Right lung (tissue), 10 donors: ENCODE results near the gene THSD1. TPM values are rescaled to one million over a fixed set of nuclear protein-coding genes. Genes with fewer than 3 reads are reported as not detected.
A peak's percentile ranks its signal among the peaks of the same experiment; 100 is the strongest.

Source experiments
- DNase-seq, 2 donors: peaks; one replicate each; pipeline ENCODE4 v3.0.0-alpha.2; 2013
- long read RNA-seq, 8 donors: transcript quantifications; one replicate each; lab custom pipeline, GENCODE V29; 2026
- polyA plus RNA-seq, 5 donors: library from polyadenylated mRNA; unstranded; fragments of 120-200 nt; gene quantifications; one replicate each; pipeline versions ENCODE4 v1.2.1 to v1.2.3, GENCODE V29; 2013; ENCODE audit warnings: inconsistent platforms in 1 of 5, low replicate concordance in 1 of 5; ENCODE audit not compliant: insufficient read length in 5 of 5, insufficient read depth in 1 of 5

THSD1 gene, protein sequence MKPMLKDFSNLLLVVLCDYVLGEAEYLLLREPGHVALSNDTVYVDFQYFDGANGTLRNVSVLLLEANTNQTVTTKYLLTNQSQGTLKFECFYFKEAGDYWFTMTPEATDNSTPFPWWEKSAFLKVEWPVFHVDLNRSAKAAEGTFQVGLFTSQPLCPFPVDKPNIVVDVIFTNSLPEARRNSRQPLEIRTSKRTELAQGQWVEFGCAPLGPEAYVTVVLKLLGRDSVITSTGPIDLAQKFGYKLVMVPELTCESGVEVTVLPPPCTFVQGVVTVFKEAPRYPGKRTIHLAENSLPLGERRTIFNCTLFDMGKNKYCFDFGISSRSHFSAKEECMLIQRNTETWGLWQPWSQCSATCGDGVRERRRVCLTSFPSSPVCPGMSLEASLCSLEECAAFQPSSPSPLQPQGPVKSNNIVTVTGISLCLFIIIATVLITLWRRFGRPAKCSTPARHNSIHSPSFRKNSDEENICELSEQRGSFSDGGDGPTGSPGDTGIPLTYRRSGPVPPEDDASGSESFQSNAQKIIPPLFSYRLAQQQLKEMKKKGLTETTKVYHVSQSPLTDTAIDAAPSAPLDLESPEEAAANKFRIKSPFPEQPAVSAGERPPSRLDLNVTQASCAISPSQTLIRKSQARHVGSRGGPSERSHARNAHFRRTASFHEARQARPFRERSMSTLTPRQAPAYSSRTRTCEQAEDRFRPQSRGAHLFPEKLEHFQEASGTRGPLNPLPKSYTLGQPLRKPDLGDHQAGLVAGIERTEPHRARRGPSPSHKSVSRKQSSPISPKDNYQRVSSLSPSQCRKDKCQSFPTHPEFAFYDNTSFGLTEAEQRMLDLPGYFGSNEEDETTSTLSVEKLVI
- polyA plus RNA-seq = 10 to 100 TPM; 40.4 to 52.0 (median 47.2) TPM
- long read RNA-seq, donor 1, transcript THSD1-201 (5 exons, 2,962 nt) = major isoform, 13 of 38 reads
- long read RNA-seq, donor 1, partial matches to known transcripts = 22 of 38 reads
- long read RNA-seq, donor 1, other reads (novel, unspliced or antisense) = 0 of 38 reads
- long read RNA-seq, donor 2, transcript THSD1-201 (5 exons, 2,962 nt) = major isoform, 6 of 9 reads
- long read RNA-seq, donor 2, partial matches to known transcripts = 0 of 9 reads
- long read RNA-seq, donor 2, other reads (novel, unspliced or antisense) = 0 of 9 reads
- long read RNA-seq, donor 3, transcript THSD1-201 (5 exons, 2,962 nt) = major isoform, 6 of 10 reads
- long read RNA-seq, donor 3, partial matches to known transcripts = 0 of 10 reads
- long read RNA-seq, donor 3, other reads (novel, unspliced or antisense) = 0 of 10 reads
- long read RNA-seq, donor 4, transcript THSD1-201 (5 exons, 2,962 nt) = major isoform, 6 of 6 reads
- long read RNA-seq, donor 4, partial matches to known transcripts = 0 of 6 reads
- long read RNA-seq, donor 4, other reads (novel, unspliced or antisense) = 0 of 6 reads
- long read RNA-seq, donor 5, partial matches to known transcripts = 17 of 22 reads
- long read RNA-seq, donor 5, other reads (novel, unspliced or antisense) = 0 of 22 reads
- long read RNA-seq, donor 6, transcript THSD1-201 (5 exons, 2,962 nt) = major isoform, 7 of 26 reads
- long read RNA-seq, donor 6, transcript THSD1-202 (4 exons, 3,189 nt) = minor isoform, 5 of 26 reads
- long read RNA-seq, donor 6, partial matches to known transcripts = 14 of 26 reads
- long read RNA-seq, donor 6, other reads (novel, unspliced or antisense) = 0 of 26 reads
- long read RNA-seq, donor 7, transcript THSD1-202 (4 exons, 3,189 nt) = minor isoform, 5 of 51 reads
- long read RNA-seq, donor 7, transcript THSD1-201 (5 exons, 2,962 nt) = major isoform, 8 of 51 reads
- long read RNA-seq, donor 7, partial matches to known transcripts = 38 of 51 reads
- long read RNA-seq, donor 7, other reads (novel, unspliced or antisense) = 0 of 51 reads
- long read RNA-seq, donor 8, partial matches to known transcripts = 14 of 17 reads
- long read RNA-seq, donor 8, other reads (novel, unspliced or antisense) = 0 of 17 reads

DNA sequence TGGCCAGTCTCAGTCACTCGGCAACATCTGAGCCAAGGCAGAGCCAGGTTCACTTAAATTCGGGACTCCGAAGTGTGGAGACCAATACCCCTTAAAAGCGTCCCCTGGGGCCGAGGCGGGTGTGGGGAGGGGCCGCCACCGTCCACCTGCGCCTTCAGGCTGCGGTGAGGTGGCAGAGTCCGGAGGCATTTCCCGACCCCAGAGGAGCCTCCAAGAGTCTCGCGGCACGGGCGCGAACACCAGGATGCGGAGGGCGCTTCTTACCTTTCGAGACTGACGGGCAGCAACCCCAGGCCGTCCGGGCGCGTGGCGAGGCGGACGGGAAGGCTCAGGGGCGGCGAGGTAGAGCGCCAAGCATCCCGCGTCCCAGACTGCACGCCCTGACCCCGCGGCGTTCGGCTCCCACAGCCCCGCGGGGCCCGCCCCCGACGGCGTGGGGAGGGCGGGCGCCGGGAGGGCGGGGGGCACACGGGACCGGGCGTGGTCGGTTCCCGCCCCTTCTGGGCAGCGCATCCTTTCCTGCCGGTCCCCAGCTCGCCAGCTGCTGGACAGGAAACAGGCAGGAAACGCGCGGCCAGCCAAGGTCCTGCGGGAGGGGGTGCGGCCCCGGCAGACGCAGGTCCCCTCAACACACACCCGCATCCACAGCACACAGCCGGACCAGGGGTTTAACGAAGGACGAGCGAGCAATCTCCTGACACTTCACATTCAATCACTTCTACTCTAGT lies at the start of gene THSD1:
Gene THSD1, minus strand, starts transcription at position 406 of the 728 bp plus-strand sequence. CDS start 3,572 bp downstream, outside the sequence.
- DNase-seq = peak; percentile 49 to 53

GRCh38 chr13:52455677-52456041 lies 49.7 kb upstream of the THSD1 start:
- peak; percentile 80 to 81 for DNase-seq

DNA sequence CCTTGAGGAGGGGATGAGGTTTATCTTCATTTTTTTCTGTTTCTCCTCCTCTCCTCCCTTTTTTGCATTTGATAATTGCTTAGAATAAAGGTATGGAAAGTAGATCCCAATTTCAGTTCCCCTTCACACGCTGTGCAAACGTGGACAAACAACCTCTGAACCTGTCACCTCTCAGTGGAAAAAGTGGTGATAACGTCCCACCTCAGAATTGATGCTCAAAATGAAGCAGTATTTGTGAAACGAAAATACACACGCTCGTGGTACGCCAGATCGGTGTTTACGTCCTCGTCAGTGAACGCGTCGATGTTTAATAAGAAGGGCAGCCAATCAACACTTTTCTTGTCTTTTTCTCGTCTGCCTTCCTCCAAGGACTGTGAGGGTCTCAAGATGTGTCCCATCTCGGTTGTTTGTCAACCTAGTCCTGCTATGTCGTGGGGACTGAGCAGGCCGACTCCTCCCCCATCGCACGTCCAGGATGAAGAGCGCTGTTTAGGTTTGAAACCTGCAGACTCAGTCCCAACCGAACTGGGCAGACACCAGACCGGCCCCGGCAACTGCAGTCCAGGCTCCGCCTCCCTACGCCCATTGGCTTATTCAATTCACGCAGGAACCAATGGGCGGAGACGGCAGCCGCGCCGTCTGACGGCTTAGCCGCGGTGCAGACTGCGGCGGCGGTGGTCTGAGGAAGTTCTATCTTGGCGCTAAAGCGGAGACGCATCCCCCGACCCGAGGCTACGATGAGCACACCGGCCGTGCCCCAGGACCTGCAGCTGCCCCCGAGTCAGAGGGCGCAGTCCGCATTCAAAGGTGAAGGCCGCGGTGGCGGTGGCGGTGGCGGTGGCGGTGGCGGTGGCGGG lies 49.1 kb upstream of the THSD1 start, which contains the start of gene CKAP2:
Gene CKAP2, plus strand, starts transcription at position 659 of the 857 bp plus-strand sequence. Its CDS starts 79 bp downstream, at position 738.
- DNase-seq = peak; percentile 93 to 95

GRCh38 chr13:52454459-52454819 lies 48.5 kb upstream of the THSD1 start:
- DNase-seq = peak in 1 of 2 donors; percentile 21

- no peak for DNase-seq
Measured at GRCh38 chr13:52452470-52452869, 46.5 kb upstream of the THSD1 start.

DNA sequence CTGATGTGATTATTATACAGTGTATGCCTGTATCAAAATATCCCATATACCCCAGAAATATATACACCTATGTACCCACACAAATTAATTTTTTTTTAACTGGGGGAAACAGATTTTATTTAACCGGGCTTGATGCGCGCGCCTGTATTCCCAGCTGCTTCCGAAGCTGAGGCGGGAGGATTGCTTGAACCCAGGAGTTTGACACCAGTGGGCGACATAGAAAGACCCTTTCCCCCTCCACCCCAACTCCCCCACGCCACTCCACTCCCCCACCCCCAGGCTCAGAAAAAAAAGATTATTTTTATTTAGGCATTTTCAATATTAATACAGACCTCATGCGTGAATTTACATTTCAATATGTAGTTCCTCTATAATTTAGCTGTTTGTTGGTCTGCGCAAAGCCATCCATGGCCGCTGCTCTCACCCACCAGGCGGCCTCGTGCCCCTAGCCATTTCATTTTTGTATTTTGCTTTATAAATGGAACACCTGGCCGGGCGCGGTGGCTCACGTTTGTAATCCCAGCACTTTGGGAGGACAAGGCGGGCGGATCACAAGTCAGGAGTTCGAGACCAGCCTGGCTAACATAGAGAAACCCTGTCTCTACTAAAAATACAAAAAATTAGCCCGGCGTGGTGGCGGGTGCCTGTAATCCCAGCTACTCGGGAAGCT lies 45.3 kb upstream of the THSD1 start:
- DNase-seq = no peak

- no peak for DNase-seq
Measured at GRCh38 chr13:52450793-52451116, 44.8 kb upstream of the THSD1 start.

DNA sequence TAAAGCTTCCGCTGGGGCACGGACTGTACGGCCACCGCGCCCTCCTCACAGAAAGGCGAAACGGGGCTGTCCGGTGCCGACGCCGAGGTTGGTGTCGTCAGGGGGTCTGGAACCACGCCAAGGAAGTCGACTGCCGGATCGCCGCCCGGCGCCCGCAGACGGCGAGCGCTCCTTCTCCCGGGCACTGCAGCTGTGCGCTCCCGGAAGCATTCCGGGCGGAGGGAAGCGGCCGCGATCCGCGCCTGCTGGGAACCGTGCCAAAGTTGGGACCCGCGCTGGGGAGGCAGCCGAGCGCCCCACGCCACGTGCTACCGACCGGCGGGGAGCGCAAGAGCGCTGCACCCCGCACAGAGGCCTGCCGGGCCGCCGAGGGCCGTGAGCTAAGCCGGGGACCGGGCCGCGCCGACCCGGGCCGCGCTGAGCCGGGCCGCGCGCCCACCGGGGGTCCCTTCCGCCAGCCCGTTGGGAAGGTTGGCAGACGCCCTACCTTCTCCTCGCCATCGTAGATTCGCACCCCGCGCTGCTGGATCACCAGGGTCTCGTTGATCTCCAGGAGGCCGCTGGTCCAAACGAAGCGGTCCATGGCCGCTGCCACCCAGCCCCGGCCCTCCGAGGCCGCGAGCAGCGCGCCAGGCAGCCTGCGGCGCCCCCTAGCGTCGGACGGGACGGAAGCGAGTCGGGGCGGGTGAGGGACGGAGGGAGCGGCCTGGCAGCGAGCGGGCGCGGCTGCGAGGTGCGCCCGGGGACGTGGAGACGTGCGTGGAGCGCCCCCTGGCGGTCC lies 44.2 kb upstream of the THSD1 start, which contains the start of gene VPS36:
Gene VPS36, minus strand, starts transcription at position 623 of the 781 bp plus-strand sequence. Its CDS starts 40 bp downstream, at position 583.
- peak; percentile 97 to 98 for DNase-seq

GRCh38 chr13:52449331-52450011 lies 43.5 kb upstream of the THSD1 start:
- DNase-seq = no peak

GRCh38 chr13:52447815-52448552 lies 42.0 kb upstream of the THSD1 start:
- DNase-seq = no peak

DNA sequence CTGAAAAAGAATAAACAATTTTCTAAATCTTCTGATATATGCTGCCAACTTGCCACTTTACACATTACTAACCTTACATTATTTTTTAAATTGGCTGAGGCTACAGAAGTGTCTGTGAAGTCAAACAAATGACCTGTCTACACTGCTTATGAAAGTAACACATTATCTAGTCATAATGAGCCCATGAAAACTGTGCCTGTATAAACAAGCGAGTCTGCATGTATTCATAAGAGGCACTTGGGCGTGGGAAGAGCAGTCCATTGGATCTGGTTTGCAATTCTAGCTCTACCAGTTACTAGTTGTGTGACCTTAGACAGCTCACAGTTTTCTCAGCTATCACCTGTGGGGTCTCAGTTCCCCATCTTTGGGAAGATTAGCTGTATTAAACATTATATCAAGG lies 41.4 kb upstream of the THSD1 start:
- no peak for DNase-seq

DNA sequence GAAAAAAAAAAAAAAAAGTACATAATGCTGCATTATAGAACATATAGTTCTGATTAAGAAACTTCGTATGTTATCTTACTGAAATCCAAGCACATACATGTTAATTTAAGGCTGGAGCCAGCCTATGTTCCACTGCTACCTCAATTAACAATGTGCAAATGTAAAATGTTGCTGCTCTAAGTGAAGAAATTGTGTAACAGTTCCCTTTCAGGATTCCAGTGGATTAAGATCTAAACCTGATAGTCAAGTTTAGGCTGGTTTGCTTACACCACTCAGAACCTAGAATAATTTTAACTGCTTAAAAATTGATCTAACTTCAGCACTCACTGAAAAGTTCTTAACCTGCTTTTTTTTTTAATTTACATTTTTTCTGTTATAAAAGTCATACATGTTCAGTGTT lies 40.3 kb upstream of the THSD1 start:
- no peak for DNase-seq

GRCh38 chr13:52432456-52432855 lies 26.5 kb upstream of the THSD1 start:
- DNase-seq = no peak

- no peak for DNase-seq
Measured at GRCh38 chr13:52428295-52428694, 22.3 kb upstream of the THSD1 start.

DNA sequence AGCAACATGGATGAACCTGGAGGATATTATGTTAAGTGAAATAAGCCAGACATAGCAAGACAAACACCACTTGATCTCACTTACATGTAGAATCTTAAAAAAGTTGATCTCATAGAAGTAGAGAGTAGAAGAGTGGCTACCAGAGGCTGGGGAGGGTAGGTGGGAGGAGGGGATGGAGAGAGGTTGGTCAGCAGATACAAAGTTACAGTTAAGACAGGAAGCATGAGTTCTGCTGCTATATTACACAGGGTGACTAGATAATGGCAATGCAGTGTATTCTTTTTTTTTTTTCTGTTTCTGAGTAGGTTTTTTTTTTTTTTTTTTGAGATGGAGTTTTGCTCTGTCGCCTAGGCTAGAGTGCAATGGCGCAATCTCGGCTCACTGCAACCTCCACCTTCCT lies 15.2 kb upstream of the THSD1 start:
- no peak for DNase-seq

DNA sequence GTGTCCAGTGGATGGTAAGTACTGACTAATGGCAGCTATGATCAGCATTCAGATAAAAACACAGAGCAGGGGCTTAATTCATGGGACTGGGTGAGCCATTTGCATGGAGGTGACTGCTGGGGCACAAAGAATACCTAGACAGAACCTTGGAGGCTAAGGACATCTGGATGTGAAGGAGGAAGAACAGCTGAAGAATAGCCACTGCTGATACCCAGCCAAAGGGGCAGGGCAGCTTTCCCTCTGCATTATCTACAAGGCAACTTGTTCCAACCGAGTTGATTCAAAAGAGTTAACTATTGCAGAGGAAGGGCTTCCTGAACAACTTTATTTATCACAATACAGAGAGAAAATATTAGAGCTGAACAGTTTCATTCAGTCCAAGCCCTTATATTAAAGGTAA lies 13.1 kb upstream of the THSD1 start:
- no peak for DNase-seq
